NCI-H1436 (cell line): Measurements from ENCODE around the gene PKIG.
A peak's percentile ranks its signal among the peaks of the same experiment; 100 is the strongest.

Experiments used
- DNase-seq: peaks from one replicate; lab custom pipeline; 2025; lab: John Stamatoyannopoulos, UW

PKIG gene

GRCh38 chr20:44596876-44597275, 14.5 kb downstream of the PKIG start:
- no peak for DNase-seq

- no peak for DNase-seq
Observed at GRCh38 chr20:44597516-44597915, 15.1 kb downstream of the PKIG start.

GRCh38 chr20:44597930-44598329, 15.6 kb downstream of the PKIG start:
- no peak for DNase-seq

- no peak for DNase-seq
Observed at GRCh38 chr20:44598423-44599305, 16.3 kb downstream of the PKIG start.

- DNase-seq: no peak
Observed at GRCh38 chr20:44599715-44600114, 17.3 kb downstream of the PKIG start.

- DNase-seq: no peak
Observed at GRCh38 chr20:44600301-44600700, 17.9 kb downstream of the PKIG start.

- no peak for DNase-seq
Observed at GRCh38 chr20:44600758-44601201, 18.4 kb downstream of the PKIG start.

- no peak for DNase-seq
Observed at GRCh38 chr20:44601236-44601671, 18.9 kb downstream of the PKIG start.

- DNase-seq: no peak
Observed at GRCh38 chr20:44601801-44602204, 19.4 kb downstream of the PKIG start.

GRCh38 chr20:44603327-44603726, 20.9 kb downstream of the PKIG start:
- DNase-seq: no peak

GRCh38 chr20:44606725-44607441, 24.5 kb downstream of the PKIG start:
- no peak for DNase-seq

- no peak for DNase-seq
Observed at GRCh38 chr20:44609006-44609515, 26.7 kb downstream of the PKIG start.

- peak; percentile 61 for DNase-seq
Observed at GRCh38 chr20:44609516-44610312, 27.3 kb downstream of the PKIG start.

GRCh38 chr20:44610313-44610962, 28.1 kb downstream of the PKIG start:
- no peak for DNase-seq

GRCh38 chr20:44613575-44613974, 31.2 kb downstream of the PKIG start:
- no peak for DNase-seq

- no peak for DNase-seq
Observed at GRCh38 chr20:44614525-44614924, 32.1 kb downstream of the PKIG start.

- no peak for DNase-seq
Observed at GRCh38 chr20:44615169-44615791, 32.9 kb downstream of the PKIG start.

GRCh38 chr20:44615876-44616603, 33.7 kb downstream of the PKIG start:
- DNase-seq: no peak

- DNase-seq: no peak
Observed at GRCh38 chr20:44616604-44616964, 34.2 kb downstream of the PKIG start.

- DNase-seq: no peak
Observed at GRCh38 chr20:44618318-44618731, 35.9 kb downstream of the PKIG start.
